DND-41 (cell line): ENCODE results near the gene TK2.

Experiments used
- ATAC-seq: fragments of 200-7000 bp; cut with Tn5 transposase; 3 replicates; pipeline ENCODE4 v1.9.1; 2021; ENCODE audit warnings: low read depth; ENCODE audit not compliant: insufficient read depth
- DNase-seq: peaks from one replicate; pipeline ENCODE4 v3.0.0-alpha.2; 2020
- H2AFZ ChIP-seq: 2 replicates; pipeline ENCODE4 v1.6.0; 2012; ENCODE audit warnings: low read depth, low read length
- H3K27ac ChIP-seq: 2 replicates; pipeline ENCODE4 v1.5.1; 2012; ENCODE audit warnings: low read length, inconsistent platforms
- H3K27me3 ChIP-seq: fragments of 200-600 bp; sonication (generic); 2 replicates; pipeline ENCODE4 v1.6.0; 2012; ENCODE audit warnings: low read length, mild to moderate bottlenecking, inconsistent platforms; ENCODE audit not compliant: insufficient read depth, poor library complexity
- H3K36me3 ChIP-seq: 2 replicates; pipeline ENCODE4 v1.5.1; 2012; ENCODE audit warnings: low read length, inconsistent platforms; ENCODE audit not compliant: insufficient read depth
- H3K4me1 ChIP-seq: 2 replicates; pipeline ENCODE4 v1.5.1; 2012; ENCODE audit warnings: mild to moderate bottlenecking, low read length; ENCODE audit not compliant: insufficient read depth
- H3K4me2 ChIP-seq: 2 replicates; pipeline ENCODE4 v1.6.0; 2012; ENCODE audit warnings: mild to moderate bottlenecking, moderate library complexity, low read length, inconsistent platforms; ENCODE audit not compliant: insufficient read depth
- H3K4me3 ChIP-seq, 2 experiments: fragments of 200-600 bp in 1 of 2; shearing (Covaris generic) in 1 of 2; 2 replicates each; pipeline ENCODE4 v1.5.1; 2012 to 2016; ENCODE audit warnings: inconsistent platforms in 2 of 2, low read length in 2 of 2, mild to moderate bottlenecking in 2 of 2, low read depth in 1 of 2, moderate library complexity in 1 of 2
- H3K79me2 ChIP-seq: 2 replicates; pipeline ENCODE4 v1.6.0; 2012; ENCODE audit warnings: low read length, inconsistent platforms; ENCODE audit not compliant: insufficient read depth
- H3K9ac ChIP-seq: 2 replicates; pipeline ENCODE4 v1.6.0; 2012; ENCODE audit warnings: low read depth, mild to moderate bottlenecking, inconsistent platforms, low read length, moderate library complexity
- H3K9me3 ChIP-seq: 2 replicates; pipeline ENCODE4 v1.5.1; 2012; ENCODE audit warnings: low read length, moderate library complexity, mild to moderate bottlenecking, inconsistent platforms; ENCODE audit not compliant: insufficient read depth, severe bottlenecking
- H4K20me1 ChIP-seq: 2 replicates; pipeline ENCODE4 v1.6.0; 2012; ENCODE audit warnings: low read length; ENCODE audit not compliant: insufficient read depth
- EZH2 ChIP-seq: IDR thresholded peaks from 3 replicates; pipeline ENCODE4 v1.6.1; 2012; ENCODE audit warnings: borderline replicate concordance, low read depth, mild to moderate bottlenecking, moderate library complexity, low read length, inconsistent platforms; ENCODE audit not compliant: severe bottlenecking
- TF ChIP-seq, protein P1 (sequence below): IDR thresholded peaks from 2 replicates; pipeline ENCODE4 v1.5.1; 2012; ENCODE audit warnings: borderline replicate concordance, low read length, moderate library complexity, mild to moderate bottlenecking; ENCODE audit not compliant: poor library complexity, severe bottlenecking; ENCODE audit errors: extremely low read depth

The TK2 gene

DNA sequence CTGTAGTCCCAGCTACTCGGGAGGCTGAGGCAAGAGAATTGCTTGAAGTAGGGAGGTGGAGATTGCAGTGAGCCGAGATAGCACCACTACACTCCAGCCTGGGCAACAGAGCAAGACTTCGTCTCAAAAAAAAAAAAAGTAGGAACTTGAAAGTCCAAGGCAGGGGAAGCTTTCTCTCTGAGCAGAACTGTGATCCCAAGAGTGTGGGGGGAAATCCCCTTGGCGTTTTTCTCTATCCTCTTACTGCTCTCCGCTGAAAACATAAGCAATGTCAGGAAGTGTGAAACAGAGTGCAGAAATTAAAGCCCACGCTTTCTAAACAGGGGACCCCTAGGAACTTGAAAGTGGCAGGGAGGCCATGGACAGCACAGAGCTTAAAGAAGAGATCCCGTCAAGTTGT lies 44.8 kb upstream of the TK2 start:
- Histone ChIP-seq H3K4me3 (no peak overlapping the region), H3K27ac (no peak overlapping the region), H2AFZ (no peak overlapping the region), H3K4me2 (no peak overlapping the region), H3K36me3 (no peaks in the 10 kb centered on the region), H3K27me3 (no peaks in the 10 kb centered on the region), H3K9ac (no peak overlapping the region), H4K20me1 (no peaks in the 10 kb centered on the region), H3K79me2 (no peaks in the 10 kb centered on the region), H3K9me3 (no peaks in the 10 kb centered on the region), H3K4me1 (peaks cover 11% of the 10 kb centered on the region)
- TF ChIP-seq, protein P1, sequence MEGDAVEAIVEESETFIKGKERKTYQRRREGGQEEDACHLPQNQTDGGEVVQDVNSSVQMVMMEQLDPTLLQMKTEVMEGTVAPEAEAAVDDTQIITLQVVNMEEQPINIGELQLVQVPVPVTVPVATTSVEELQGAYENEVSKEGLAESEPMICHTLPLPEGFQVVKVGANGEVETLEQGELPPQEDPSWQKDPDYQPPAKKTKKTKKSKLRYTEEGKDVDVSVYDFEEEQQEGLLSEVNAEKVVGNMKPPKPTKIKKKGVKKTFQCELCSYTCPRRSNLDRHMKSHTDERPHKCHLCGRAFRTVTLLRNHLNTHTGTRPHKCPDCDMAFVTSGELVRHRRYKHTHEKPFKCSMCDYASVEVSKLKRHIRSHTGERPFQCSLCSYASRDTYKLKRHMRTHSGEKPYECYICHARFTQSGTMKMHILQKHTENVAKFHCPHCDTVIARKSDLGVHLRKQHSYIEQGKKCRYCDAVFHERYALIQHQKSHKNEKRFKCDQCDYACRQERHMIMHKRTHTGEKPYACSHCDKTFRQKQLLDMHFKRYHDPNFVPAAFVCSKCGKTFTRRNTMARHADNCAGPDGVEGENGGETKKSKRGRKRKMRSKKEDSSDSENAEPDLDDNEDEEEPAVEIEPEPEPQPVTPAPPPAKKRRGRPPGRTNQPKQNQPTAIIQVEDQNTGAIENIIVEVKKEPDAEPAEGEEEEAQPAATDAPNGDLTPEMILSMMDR, result no peak
- TF ChIP-seq EZH2, result no peak
- DNase-seq (no peak), ATAC-seq (no peak)

DNA sequence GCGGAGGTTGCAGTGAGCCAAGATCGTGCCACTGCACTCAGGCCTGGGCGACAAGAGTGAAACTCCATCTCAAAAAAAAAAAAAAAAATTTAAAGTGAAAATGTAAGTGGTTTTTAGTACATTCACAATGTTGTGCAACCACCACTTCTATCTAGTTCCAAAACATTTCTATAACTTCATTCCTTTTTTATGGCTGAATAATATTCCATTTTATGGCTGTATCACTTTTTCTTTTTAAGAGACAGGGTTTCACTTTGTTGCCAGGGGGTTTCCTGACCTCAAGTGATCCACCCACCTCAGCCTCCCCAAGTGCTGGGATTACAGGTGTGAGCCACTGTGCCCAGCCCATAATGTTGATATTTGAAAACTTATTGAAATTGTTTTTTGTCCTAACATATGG lies 42.9 kb upstream of the TK2 start:
- no peaks in the 10 kb centered on the region for H3K27me3 ChIP-seq
- no peaks in the 10 kb centered on the region for H3K36me3 ChIP-seq
- no peak overlapping the region for H2AFZ ChIP-seq
- peaks cover 19% of the 10 kb centered on the region for H3K4me1 ChIP-seq
- H3K79me2 ChIP-seq, result no peaks in the 10 kb centered on the region
- TF ChIP-seq EZH2, result no peak
- TF ChIP-seq, protein P1, result no peak
- no peaks in the 10 kb centered on the region for H3K9me3 ChIP-seq
- DNase-seq, result no peak
- ATAC-seq, result no peak
- H3K9ac ChIP-seq, result no peak overlapping the region
- H3K4me2 ChIP-seq, result no peak overlapping the region
- no peaks in the 10 kb centered on the region for H4K20me1 ChIP-seq
- no peak overlapping the region for H3K4me3 ChIP-seq
- no peak overlapping the region for H3K27ac ChIP-seq

DNA sequence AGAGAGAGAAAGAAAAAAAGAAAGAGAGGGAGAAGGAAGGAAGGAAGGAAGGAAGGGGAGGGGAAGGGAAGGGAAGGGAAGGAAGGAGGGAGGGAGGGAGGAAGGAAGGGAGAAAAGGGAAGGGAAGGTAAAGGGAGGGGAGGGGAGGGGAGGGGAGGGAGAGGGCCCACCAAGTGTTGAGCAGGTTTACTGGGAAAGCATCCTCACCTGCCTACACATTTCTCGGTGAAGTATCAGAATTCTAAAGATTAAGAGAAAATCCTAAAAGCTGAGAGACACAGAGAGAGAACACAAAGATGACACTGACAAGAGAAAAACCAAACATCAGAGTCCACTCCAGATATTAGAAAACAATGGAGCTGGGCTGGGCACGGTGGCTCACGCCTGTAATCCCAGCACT lies 42.3 kb upstream of the TK2 start:
- no peaks in the 10 kb centered on the region for H3K79me2 ChIP-seq
- no peak overlapping the region for H3K4me2 ChIP-seq
- H3K36me3 ChIP-seq, result no peaks in the 10 kb centered on the region
- TF ChIP-seq, protein P1, result no peak
- no peak for TF ChIP-seq EZH2
- H3K9ac ChIP-seq, result no peak overlapping the region
- H4K20me1 ChIP-seq, result no peaks in the 10 kb centered on the region
- H3K27me3 ChIP-seq, result no peaks in the 10 kb centered on the region
- H2AFZ ChIP-seq, result no peak overlapping the region
- ATAC-seq (no peak), DNase-seq (no peak)
- peaks cover 19% of the 10 kb centered on the region for H3K4me1 ChIP-seq
- H3K9me3 ChIP-seq, result no peaks in the 10 kb centered on the region
- no peak overlapping the region for H3K27ac ChIP-seq
- H3K4me3 ChIP-seq, result no peak overlapping the region

DNA sequence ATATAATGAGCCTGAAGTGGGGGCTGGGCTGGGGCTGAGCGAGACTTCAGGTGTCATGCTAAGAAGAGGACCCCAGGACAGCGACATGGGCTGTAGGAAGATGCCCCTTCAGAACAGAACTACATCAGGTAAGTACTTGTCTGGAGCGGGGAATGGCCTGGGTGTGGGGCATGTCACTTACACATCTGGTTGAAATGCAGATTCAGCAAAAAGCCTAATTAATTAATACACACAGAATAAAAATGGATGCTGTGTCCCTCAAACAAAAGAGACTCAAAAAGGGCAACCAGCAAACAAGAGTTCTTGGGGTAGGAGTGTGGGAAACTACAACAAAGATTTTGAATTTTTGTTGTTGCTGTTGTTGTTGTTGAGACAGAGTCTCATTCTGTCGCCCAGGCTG lies 41.1 kb upstream of the TK2 start:
- H4K20me1 ChIP-seq, result no peaks in the 10 kb centered on the region
- H3K9me3 ChIP-seq, result no peaks in the 10 kb centered on the region
- no peaks in the 10 kb centered on the region for H3K79me2 ChIP-seq
- H3K36me3 ChIP-seq, result no peaks in the 10 kb centered on the region
- TF ChIP-seq, protein P1, result no peak
- TF ChIP-seq EZH2, result no peak
- no peak overlapping the region for H2AFZ ChIP-seq
- no peak overlapping the region for H3K9ac ChIP-seq
- H3K27ac ChIP-seq, result no peak overlapping the region
- peaks cover 19% of the 10 kb centered on the region for H3K4me1 ChIP-seq
- no peak for DNase-seq
- H3K4me2 ChIP-seq, result peak overlapping the region; percentile 57
- no peak for ATAC-seq
- no peak overlapping the region for H3K4me3 ChIP-seq
- no peaks in the 10 kb centered on the region for H3K27me3 ChIP-seq
